DOHH2 (cell line): ENCODE results near the gene POGZ.

Experiments used
- EZH2phosphoT487 ChIP-seq: fragments of 200-600 bp; sonication (generic); IDR thresholded peaks from 2 replicates; pipeline ENCODE4 v1.6.1; 2017; ENCODE audit warnings: borderline replicate concordance, mild to moderate bottlenecking, antibody characterized with exemption, low read length, moderate library complexity, mixed read lengths
- TF ChIP-seq, protein P1 (sequence below): fragments of 200-600 bp; sonication (generic); IDR thresholded peaks from one replicate; pipeline ENCODE4 v1.5.1; 2014; ENCODE audit warnings: antibody characterized with exemption, mild to moderate bottlenecking, low read depth, low read length; ENCODE audit not compliant: poor library complexity, severe bottlenecking

DNA sequence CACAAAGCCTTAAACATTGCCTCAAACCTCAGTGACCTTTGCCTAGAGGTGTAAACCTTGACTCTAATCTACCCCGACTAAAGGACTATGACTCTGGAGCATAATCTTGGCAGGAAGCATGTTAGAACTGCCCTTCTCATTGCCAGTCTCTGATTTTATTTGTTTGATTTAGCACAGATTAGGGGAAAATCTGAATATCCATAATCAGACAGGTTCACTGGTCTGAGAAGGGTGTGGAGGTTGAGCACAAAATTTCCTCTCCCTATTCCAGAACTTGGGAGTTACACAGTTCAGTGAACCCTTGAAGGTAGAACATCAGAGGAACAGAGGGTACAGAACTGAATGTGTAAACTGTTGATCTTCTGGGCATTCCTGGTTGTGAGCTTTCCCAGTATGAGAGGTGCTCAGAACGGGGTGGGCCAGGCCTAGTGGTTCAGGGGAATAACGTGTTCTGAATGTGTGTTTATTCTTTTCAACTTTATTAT is 68.2 kb downstream of the POGZ start:
- TF ChIP-seq, protein P1, sequence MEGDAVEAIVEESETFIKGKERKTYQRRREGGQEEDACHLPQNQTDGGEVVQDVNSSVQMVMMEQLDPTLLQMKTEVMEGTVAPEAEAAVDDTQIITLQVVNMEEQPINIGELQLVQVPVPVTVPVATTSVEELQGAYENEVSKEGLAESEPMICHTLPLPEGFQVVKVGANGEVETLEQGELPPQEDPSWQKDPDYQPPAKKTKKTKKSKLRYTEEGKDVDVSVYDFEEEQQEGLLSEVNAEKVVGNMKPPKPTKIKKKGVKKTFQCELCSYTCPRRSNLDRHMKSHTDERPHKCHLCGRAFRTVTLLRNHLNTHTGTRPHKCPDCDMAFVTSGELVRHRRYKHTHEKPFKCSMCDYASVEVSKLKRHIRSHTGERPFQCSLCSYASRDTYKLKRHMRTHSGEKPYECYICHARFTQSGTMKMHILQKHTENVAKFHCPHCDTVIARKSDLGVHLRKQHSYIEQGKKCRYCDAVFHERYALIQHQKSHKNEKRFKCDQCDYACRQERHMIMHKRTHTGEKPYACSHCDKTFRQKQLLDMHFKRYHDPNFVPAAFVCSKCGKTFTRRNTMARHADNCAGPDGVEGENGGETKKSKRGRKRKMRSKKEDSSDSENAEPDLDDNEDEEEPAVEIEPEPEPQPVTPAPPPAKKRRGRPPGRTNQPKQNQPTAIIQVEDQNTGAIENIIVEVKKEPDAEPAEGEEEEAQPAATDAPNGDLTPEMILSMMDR: no peak
- no peak for TF ChIP-seq EZH2phosphoT487
